NT2/D1 (cell line): ENCODE data around the gene SND1.

ENCODE experiments used
- SUZ12 ChIP-seq: IDR thresholded peaks from 2 replicates; pipeline ENCODE4 v1.6.1; 2011; ENCODE audit not compliant: insufficient read length, insufficient read depth; ENCODE audit errors: extremely low read depth
- YY1 ChIP-seq: IDR thresholded peaks from 2 replicates; pipeline ENCODE4 v1.6.1; 2011; ENCODE audit not compliant: insufficient read length, insufficient read depth
- ZNF274 ChIP-seq: IDR thresholded peaks from 2 replicates; pipeline ENCODE4 v1.6.1; 2011; ENCODE audit warnings: mild to moderate bottlenecking, low read depth, low read length

DNA sequence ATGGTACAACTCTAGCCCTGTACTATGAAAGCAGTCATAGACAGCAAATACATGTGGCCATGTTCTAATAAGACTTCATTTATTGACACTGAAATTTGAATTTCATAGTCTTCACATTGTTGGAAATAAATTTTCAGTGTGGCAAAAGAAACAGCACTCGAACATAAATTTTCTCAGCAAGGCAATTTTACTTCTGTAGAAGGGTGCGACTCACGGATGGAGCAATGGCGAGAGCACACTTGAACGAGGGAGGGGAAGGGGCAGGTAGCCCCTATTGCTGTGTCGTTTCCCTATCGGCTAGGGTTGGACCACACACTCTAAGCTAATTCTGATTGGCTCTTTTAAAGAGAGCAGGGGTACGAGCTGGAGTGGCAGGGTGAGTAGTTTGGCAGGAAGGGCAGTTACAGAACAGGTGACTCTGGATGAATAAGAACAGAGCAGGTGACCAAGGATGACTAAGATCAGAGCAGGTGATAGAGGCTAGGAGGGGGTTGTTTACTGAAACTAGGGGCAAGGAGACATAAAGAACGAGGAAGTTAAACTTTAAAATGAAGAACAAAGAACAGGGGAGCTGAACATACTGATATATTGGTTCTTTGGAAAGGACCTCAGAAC, 327.2 kb downstream of the SND1 start:
- TF ChIP-seq ZNF274 (no peak), SUZ12 (no peak), YY1 (no peak)
